ENCODE results near the gene CEBPB. TPM values are rescaled to one million over a fixed set of nuclear protein-coding genes. Genes with fewer than 3 reads are reported as not detected.

CEBPB gene
- polyA plus RNA-seq, 3 donors from 2014 or later, result 15.3 to 27.6 (median 22.9) TPM

DNA sequence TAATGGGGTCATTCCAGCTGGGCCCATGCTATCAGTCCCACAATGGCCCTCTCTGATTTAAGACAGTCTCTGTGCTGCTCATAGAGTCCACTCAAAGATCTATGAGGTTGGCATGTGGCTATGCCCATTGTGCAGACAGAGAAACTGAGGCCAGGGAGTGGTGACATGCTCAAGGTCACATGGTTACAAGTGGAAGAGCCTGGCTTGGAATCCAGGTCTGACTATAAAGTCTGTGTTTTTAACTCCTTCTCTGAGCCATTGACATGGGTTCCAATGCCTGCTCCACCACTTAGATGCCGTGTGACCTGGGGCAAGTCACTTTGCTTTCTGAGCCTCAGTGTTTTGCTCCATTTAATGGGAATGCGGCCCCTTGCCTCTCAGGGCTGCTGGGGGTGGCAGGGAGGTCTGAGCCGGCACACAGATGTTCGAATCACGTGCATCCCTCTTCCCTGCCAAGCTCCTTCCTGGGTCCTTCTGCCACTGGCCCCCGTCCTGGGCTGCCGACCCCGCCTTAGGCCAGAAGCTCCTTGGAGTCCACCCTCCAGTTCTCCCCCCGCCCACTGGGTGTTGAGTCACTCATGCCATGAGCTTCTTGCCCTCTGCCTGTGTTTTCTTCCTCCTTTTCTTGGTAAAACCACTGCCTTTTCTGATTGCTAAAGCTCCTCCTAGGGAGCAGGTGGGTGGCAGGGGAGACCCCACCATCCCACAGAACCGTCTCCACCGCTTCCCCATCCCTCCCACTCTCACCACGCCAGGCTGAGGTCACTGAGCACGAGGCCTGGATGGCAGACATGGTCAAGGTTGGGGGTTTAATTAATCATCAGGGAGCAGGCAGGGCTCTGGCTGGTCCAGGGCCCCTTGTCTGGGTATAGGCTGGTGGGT, 35.7 kb downstream of the CEBPB start:
- Mint-ChIP-seq H3K27ac (no peak overlapping the region), H3K4me3 (no peak overlapping the region), H3K27me3 (ENCODE audit: low read depth in 3 of 3) (peaks cover 0 to 2% (median 0%) of the 10 kb centered on the region in 3 donors), H3K36me3 (no peaks in the 10 kb centered on the region), H3K4me1 (no peaks in the 10 kb centered on the region), H3K9me3 (no peaks in the 10 kb centered on the region)
- DNase-seq, result no peak

GRCh38 chr20:50227506-50227905, 36.9 kb downstream of the CEBPB start:
- DNase-seq, result no peak
- Mint-ChIP-seq H3K36me3 (no peaks in the 10 kb centered on the region), H3K4me1 (no peaks in the 10 kb centered on the region), H3K9me3 (no peaks in the 10 kb centered on the region), H3K27ac (no peak overlapping the region), H3K27me3 (ENCODE audit: low read depth in 3 of 3) (peaks cover 0 to 2% (median 0%) of the 10 kb centered on the region in 3 donors), H3K4me3 (no peak overlapping the region)

GRCh38 chr20:50229156-50229607, 38.6 kb downstream of the CEBPB start:
- Mint-ChIP-seq H3K4me3 (no peak overlapping the region), H3K9me3 (no peaks in the 10 kb centered on the region), H3K4me1 (no peaks in the 10 kb centered on the region), H3K27ac (no peak overlapping the region), H3K36me3 (no peaks in the 10 kb centered on the region), H3K27me3 (ENCODE audit: low read depth in 3 of 3) (peaks cover 0 to 2% (median 0%) of the 10 kb centered on the region in 3 donors)
- no peak for DNase-seq

DNA sequence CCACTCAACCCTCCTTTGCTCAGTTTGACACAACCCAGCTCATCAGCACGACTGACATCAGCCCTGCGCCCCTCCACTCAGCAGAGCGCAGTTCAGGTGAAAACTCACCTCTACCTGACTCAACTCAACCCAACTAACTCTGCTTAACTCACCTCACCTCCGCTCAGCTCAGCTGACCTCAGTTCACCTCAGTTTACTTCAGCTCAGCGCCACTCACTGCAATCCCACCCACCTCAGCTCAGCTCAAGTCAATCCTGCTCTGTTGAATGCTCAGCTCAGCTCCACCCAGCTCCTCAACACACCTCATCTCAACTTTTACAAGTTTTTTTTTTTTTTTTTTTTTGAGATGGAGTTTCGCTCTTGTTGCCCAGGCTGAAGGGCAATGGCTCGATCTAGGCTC, 39.6 kb downstream of the CEBPB start:
- Mint-ChIP-seq H3K4me3 (no peak overlapping the region), H3K9me3 (no peaks in the 10 kb centered on the region), H3K4me1 (no peaks in the 10 kb centered on the region), H3K36me3 (no peaks in the 10 kb centered on the region), H3K27ac (no peak overlapping the region), H3K27me3 (ENCODE audit: low read depth in 3 of 3) (peaks cover 0 to 2% (median 0%) of the 10 kb centered on the region in 3 donors)
- DNase-seq, result no peak

DNA sequence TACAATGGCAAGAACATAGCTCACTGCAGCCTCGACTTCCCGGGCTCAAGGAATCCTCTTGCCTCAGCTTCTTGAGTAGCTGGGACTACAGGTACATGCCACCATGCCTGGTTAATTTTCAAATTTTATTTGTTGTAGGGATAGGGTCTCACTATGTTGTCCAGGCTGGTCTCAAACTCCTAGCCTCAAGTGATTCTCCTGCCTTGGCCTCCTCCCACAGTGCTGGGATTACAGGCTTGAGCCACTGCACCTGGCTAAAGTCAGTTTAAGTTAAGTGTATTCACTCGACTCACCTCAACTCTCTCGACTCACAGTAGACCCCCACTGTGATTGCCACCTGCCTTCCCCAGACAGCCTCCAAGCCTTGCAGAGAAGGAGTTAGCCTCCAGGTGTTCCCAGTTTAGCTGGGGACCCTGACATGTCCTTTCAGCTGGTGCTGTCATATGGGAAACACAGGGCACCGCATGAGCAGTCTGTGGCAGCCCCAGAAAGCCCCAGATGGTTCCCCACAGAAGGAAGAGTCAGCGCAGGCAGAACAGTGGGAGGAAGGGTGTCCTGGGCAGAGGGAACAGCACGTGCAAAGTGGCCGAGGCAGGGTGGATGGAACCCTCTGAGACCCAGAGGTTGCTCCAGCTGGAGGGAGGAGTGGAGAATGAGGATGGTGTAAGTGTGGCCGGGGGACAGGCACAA, 40.4 kb downstream of the CEBPB start:
- DNase-seq, result no peak
- no peaks in the 10 kb centered on the region for H3K4me1 Mint-ChIP-seq
- H3K27ac Mint-ChIP-seq, result no peak overlapping the region
- peaks cover 0 to 2% (median 0%) of the 10 kb centered on the region in 3 donors for H3K27me3 Mint-ChIP-seq (ENCODE audit: low read depth in 3 of 3)
- H3K4me3 Mint-ChIP-seq, result no peak overlapping the region
- no peaks in the 10 kb centered on the region for H3K9me3 Mint-ChIP-seq
- H3K36me3 Mint-ChIP-seq, result no peaks in the 10 kb centered on the region

- H3K27me3 Mint-ChIP-seq (ENCODE audit: low read depth in 3 of 3), result peaks cover 0 to 2% (median 1%) of the 10 kb centered on the region in 3 donors
- H3K36me3 Mint-ChIP-seq, result no peaks in the 10 kb centered on the region
- no peak overlapping the region for H3K4me3 Mint-ChIP-seq
- no peak for DNase-seq
- no peak overlapping the region for H3K27ac Mint-ChIP-seq
- no peaks in the 10 kb centered on the region for H3K9me3 Mint-ChIP-seq
- no peaks in the 10 kb centered on the region for H3K4me1 Mint-ChIP-seq
These were observed 41.2 kb downstream of the CEBPB start for GRCh38 chr20:50231854-50232253.

- H3K27ac Mint-ChIP-seq, result no peak overlapping the region
- no peak for DNase-seq
- no peaks in the 10 kb centered on the region for H3K36me3 Mint-ChIP-seq
- H3K9me3 Mint-ChIP-seq, result no peaks in the 10 kb centered on the region
- H3K4me3 Mint-ChIP-seq, result no peak overlapping the region
- peaks cover 0 to 4% (median 2%) of the 10 kb centered on the region in 3 donors for H3K27me3 Mint-ChIP-seq (ENCODE audit: low read depth in 3 of 3)
- H3K4me1 Mint-ChIP-seq, result no peaks in the 10 kb centered on the region
These were observed 42.2 kb downstream of the CEBPB start for GRCh38 chr20:50232651-50233324.

- peaks cover 2 to 4% (median 4%) of the 10 kb centered on the region in 3 donors for H3K27me3 Mint-ChIP-seq (ENCODE audit: low read depth in 3 of 3)
- H3K4me3 Mint-ChIP-seq, result no peak overlapping the region
- H3K4me1 Mint-ChIP-seq, result no peaks in the 10 kb centered on the region
- no peaks in the 10 kb centered on the region for H3K36me3 Mint-ChIP-seq
- no peak overlapping the region for H3K27ac Mint-ChIP-seq
- no peaks in the 10 kb centered on the region for H3K9me3 Mint-ChIP-seq
- no peak for DNase-seq
These were observed 42.9 kb downstream of the CEBPB start for GRCh38 chr20:50233325-50234212.

DNA sequence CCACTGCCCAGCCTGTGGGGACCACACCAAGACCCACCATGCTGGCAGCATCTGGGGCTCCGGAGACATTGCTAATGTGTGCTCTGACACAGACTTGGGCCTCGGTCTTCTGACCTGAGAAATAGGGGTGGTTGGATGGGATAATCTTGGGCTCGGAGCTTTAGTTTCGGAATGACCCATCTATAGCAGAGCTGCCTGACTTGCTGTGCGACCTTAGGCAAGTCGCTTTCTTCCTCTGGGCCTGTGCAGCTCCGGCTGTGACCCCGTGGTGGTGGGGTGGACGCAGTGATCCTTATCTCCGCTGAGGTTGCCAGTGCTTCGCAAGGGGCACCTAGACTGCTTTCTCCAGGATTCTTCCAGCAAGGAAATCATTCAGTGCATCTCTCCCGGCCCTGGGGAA, 43.7 kb downstream of the CEBPB start:
- no peak overlapping the region for H3K27ac Mint-ChIP-seq
- no peaks in the 10 kb centered on the region for H3K9me3 Mint-ChIP-seq
- no peak for DNase-seq
- no peaks in the 10 kb centered on the region for H3K36me3 Mint-ChIP-seq
- no peaks in the 10 kb centered on the region for H3K4me1 Mint-ChIP-seq
- H3K27me3 Mint-ChIP-seq (ENCODE audit: low read depth in 3 of 3), result peaks cover 2 to 4% (median 4%) of the 10 kb centered on the region in 3 donors
- H3K4me3 Mint-ChIP-seq, result no peak overlapping the region

DNA sequence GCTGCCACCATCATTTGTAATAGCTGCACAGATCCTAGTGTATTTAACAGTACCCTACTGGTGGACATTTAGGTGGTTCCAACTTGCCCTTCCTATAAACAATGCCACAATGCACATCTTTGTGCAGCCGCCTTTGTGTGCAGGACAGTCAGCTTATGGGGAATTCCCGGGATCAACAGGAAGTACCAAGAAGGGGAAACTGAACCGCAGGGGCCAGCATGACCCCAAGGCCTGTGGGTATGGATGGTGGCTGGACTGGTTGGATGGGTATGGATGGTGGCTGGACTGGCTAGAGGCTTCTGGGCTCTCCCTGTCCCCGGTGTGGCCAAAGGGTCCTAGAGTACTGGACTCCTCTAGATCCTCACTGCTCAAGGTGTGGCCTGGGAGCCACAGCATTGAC, 46.7 kb downstream of the CEBPB start:
- H3K27me3 Mint-ChIP-seq (ENCODE audit: low read depth in 3 of 3), result peaks cover 4 to 5% (median 4%) of the 10 kb centered on the region in 3 donors

DNA sequence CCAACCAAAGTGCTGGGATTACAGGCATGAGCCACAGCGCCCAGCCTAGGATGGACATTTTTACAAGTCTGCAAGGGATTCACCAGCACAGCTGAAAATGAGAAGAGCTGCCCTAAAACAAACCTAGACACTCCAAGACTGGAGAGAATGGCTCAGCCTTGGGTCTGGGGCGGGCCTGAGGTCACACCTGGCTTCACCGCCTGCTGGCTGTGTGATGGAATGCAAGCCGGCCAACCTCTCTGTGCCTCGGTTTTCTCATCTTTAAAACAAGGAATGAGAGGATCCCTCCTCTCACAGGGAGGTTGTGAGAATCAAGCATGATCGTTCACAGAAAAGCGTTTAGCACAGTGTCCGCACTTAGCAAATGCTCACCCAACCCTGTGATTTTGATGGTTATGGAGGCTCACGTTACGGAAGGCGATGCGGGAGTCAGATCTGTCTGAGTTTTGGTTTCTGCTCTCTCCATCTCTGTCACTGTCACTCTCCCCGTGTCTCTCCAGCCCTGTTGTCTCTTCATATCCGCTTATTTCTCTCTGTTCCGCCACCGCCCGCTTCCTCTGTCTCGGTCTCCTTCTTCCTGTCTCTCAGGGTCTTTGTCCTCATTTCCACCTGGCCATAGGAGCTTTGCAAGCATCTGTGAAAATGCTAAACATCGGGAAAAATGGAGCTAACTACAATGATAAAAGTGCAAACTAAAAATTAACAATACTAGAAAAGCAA, 47.6 kb downstream of the CEBPB start:
- Mint-ChIP-seq H3K27ac (no peak overlapping the region), H3K36me3 (no peaks in the 10 kb centered on the region), H3K9me3 (no peaks in the 10 kb centered on the region), H3K4me3 (no peak overlapping the region), H3K27me3 (ENCODE audit: low read depth in 3 of 3) (peaks cover 4 to 5% (median 4%) of the 10 kb centered on the region in 3 donors), H3K4me1 (no peaks in the 10 kb centered on the region)
- no peak for DNase-seq

More for the DNA sequence above, 46.7 kb downstream of the CEBPB start:
- Mint-ChIP-seq H3K4me1 (no peaks in the 10 kb centered on the region), H3K4me3 (no peak overlapping the region), H3K9me3 (no peaks in the 10 kb centered on the region), H3K27ac (no peak overlapping the region), H3K36me3 (no peaks in the 10 kb centered on the region)
- no peak for DNase-seq

- Mint-ChIP-seq H3K27me3 (ENCODE audit: low read depth in 3 of 3) (peaks cover 3 to 5% (median 4%) of the 10 kb centered on the region in 3 donors), H3K9me3 (no peaks in the 10 kb centered on the region), H3K27ac (no peak overlapping the region), H3K4me3 (no peak overlapping the region), H3K36me3 (no peaks in the 10 kb centered on the region), H3K4me1 (no peaks in the 10 kb centered on the region)
- no peak for DNase-seq
These were observed 49.5 kb downstream of the CEBPB start for GRCh38 chr20:50240092-50240491.

DNA sequence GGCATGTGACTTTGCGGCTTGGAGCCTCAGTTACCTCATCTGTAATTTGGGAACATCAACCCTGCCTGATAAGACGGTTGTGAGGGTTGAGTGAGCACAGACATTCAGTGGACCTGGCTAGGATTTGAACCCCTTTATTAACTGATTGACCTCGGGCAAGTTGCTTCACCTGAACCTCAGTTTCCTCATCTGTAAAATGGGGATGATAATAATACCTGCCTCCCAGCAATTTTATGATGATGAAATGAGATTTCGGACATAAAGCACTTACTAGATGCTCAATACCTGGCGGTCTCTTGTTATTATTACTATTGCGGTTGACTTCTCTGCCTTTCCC, 51.5 kb downstream of the CEBPB start:
- Mint-ChIP-seq H3K4me3 (no peak overlapping the region), H3K36me3 (no peaks in the 10 kb centered on the region), H3K9me3 (no peaks in the 10 kb centered on the region), H3K27ac (no peak overlapping the region), H3K4me1 (no peaks in the 10 kb centered on the region), H3K27me3 (ENCODE audit: low read depth in 3 of 3) (peaks cover 2 to 6% (median 3%) of the 10 kb centered on the region in 3 donors)
- DNase-seq, result no peak

Measured in immature natural killer cell (primary cell).